B cell (primary cell): ENCODE measurements around the gene DGCR2.

Source experiments
- EZH2 ChIP-seq: IDR thresholded peaks from 2 replicates; pipeline ENCODE4 v1.6.1; 2012; ENCODE audit warnings: borderline replicate concordance, low read depth, mild to moderate bottlenecking, moderate library complexity, low read length; ENCODE audit not compliant: insufficient read depth, poor library complexity, severe bottlenecking
- TF ChIP-seq, protein P1 (sequence below): fragments of 200-600 bp; IDR thresholded peaks from one replicate; pipeline ENCODE4 v1.8.0; 2022; ENCODE audit warnings: antibody characterized with exemption, mild to moderate bottlenecking

DNA sequence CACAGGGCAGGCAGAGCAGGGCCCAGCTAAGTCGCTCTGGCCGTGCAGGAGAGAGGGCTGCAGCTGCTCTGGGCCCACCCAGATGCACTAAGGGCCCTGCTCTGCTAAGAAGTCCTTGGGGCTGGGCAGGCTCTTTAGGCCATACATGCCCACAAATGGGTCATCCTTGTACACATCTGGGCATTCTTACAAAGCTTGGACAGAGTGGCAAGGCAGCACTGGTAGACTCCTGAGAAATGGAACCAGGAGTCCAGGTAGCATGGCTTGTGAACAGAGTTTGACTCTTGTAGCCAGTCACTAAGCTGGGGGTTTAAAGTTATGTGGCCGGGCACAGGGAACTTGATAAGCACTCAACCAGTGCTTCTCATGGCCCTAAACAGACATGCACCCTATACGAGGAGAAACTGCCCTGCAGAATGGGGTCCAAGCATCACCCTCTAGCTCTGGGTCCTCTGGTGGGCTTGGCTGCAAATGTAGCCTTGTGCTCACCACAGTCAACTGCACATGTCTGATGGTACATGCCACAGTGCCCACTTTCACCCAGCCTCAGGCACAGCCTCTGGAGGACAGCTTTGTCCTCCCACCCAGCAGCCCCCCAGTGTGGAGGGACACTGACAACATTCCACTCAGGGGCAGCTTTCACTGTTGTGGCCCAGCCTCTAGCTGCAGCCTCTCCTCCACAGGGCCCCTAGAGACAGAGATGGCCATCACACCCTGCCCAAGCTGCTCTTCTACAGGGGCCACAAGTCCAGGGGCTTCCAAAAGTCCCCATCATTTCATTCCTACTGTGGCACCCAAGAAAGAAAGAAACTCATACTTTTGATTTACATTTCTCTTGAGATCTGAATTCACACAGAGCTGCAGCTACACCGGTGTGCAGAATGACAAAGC is 75.2 kb downstream of the DGCR2 start:
- TF ChIP-seq, protein P1, sequence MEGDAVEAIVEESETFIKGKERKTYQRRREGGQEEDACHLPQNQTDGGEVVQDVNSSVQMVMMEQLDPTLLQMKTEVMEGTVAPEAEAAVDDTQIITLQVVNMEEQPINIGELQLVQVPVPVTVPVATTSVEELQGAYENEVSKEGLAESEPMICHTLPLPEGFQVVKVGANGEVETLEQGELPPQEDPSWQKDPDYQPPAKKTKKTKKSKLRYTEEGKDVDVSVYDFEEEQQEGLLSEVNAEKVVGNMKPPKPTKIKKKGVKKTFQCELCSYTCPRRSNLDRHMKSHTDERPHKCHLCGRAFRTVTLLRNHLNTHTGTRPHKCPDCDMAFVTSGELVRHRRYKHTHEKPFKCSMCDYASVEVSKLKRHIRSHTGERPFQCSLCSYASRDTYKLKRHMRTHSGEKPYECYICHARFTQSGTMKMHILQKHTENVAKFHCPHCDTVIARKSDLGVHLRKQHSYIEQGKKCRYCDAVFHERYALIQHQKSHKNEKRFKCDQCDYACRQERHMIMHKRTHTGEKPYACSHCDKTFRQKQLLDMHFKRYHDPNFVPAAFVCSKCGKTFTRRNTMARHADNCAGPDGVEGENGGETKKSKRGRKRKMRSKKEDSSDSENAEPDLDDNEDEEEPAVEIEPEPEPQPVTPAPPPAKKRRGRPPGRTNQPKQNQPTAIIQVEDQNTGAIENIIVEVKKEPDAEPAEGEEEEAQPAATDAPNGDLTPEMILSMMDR = no peak
- no peak for TF ChIP-seq EZH2
